ENCODE data around the gene CRIM1.

CRIM1 gene

DNA sequence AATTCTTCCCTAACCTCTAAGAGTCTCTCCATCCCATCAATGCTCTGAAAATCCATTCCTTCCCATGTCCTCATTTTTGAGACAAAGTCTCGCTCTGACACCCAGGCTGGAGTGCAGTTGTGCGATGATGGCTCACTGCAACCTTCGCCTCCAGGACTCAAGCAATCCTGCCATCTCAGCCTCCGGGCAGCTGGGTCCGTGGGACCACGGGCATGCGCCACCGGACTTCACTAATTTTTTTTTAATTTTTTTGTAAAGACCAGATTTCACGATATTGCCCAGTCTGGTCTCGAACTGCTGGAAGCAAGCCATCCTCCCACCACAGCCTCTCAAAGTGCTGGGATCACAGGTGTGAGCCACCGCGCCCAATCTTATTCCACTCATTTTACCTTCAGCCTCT, 240.8 kb downstream of the CRIM1 start:
- DNase-seq = no peak

DNA sequence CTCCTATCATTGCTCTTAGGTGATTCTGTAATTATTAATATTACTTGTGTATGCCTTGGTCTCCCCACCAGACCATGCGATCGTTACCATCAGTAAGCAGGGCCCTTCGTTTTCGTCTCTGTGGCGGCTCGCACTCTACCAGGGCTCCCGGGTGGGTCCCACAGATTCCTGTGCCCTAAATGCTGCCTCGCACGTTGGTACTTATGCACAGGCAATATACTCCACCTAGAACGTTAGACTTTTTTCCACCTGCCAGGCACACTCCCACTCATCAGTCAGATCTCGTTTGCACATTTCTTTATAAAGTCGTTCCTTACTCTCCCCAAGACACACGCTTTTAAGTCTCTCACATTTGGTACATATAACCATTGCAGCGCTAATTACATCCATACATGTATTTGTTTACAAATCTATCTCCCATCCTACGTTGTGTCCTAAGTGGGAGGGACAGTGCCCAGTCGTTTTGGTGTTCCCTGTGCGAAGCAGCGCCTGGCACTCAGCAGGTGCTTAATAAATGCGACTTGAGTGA, 241.5 kb downstream of the CRIM1 start:
- DNase-seq = no peak

- DNase-seq = peak; percentile 70 to 80
Measured at GRCh38 chr2:36597532-36598377, 242.2 kb downstream of the CRIM1 start, which contains the start of gene FEZ2. Gene FEZ2, minus strand, starts transcription at chr2:36598168. Its CDS starts 26 bp downstream, at chr2:36598142.

Data from NCI-H2081 (cell line).